Measurements from ENCODE around the gene LRRTM2.

- TF ChIP-seq CTCF (IDR thresholded peaks at IDR 0.05) (no peak), POLR2A (IDR thresholded peaks at IDR 0.05) (no peak)
These were observed 25.3 kb upstream of the LRRTM2 start for GRCh38 chr5:138900281-138900965.

Measured in lower leg skin (tissue), 3 donors.